CD14-positive monocyte (primary cell): ENCODE data around the gene ZNF562. TPM values are rescaled to one million over a fixed set of nuclear protein-coding genes. Genes with fewer than 3 reads are reported as not detected.
A peak's percentile ranks its signal among the peaks of the same experiment; 100 is the strongest.
"Not testable (repeated sequence)": the region's sequence is repeated elsewhere in the genome, so short reads cannot be mapped to it uniquely, and the experiment has no call there.

ENCODE experiments used
- DNase-seq, 3 donors: peaks; one replicate each; pipeline ENCODE4 v3.0.0-alpha.2; 2011 to 2022
- H2AFZ ChIP-seq: 2 replicates; pipeline ENCODE4 v1.6.0; 2012; ENCODE audit warnings: mild to moderate bottlenecking, low read depth, low read length, inconsistent platforms; ENCODE audit not compliant: insufficient read depth, poor library complexity, severe bottlenecking
- H3K27ac ChIP-seq, 2 donors: 1 replicate in 1 of 2; 2 replicates in 1 of 2; pipeline ENCODE4 v1.5.1; 2012 to 2013; ENCODE audit warnings: low read length in 2 of 2, control low read depth in 1 of 2, inconsistent platforms in 1 of 2, low read depth in 1 of 2, mild to moderate bottlenecking in 1 of 2
- H3K27me3 ChIP-seq, 2 donors: one replicate each; pipeline versions ENCODE4 v1.6.0 to v1.6.1; 2011 to 2013; ENCODE audit warnings: low read length in 2 of 2; ENCODE audit not compliant: control insufficient read depth in 2 of 2, insufficient read depth in 2 of 2
- H3K36me3 ChIP-seq, 2 donors: replicated peaks in 1 of 2; 1 replicate in 1 of 2; 2 replicates in 1 of 2; pipeline versions ENCODE4 v1.5.1 to v1.6.1; 2012 to 2013; ENCODE audit warnings: low read length in 2 of 2, control low read depth in 1 of 2, inconsistent platforms in 1 of 2, mild to moderate bottlenecking in 1 of 2; ENCODE audit not compliant: insufficient read depth in 2 of 2, control insufficient read depth in 1 of 2
- H3K4me1 ChIP-seq, 2 donors: 1 replicate in 1 of 2; 2 replicates in 1 of 2; pipeline versions ENCODE4 v1.5.1 to v1.6.1; 2012 to 2013; ENCODE audit warnings: low read length in 2 of 2, control low read depth in 1 of 2, inconsistent platforms in 1 of 2, mild to moderate bottlenecking in 1 of 2, moderate library complexity in 1 of 2; ENCODE audit not compliant: insufficient read depth in 2 of 2, control insufficient read depth in 1 of 2
- H3K4me2 ChIP-seq: replicated peaks from 2 replicates; pipeline ENCODE3; 2012; ENCODE audit warnings: low read length, moderate library complexity, mild to moderate bottlenecking; ENCODE audit not compliant: poor library complexity, severe bottlenecking; ENCODE audit errors: extremely low read depth
- H3K4me3 ChIP-seq, 3 experiments: fragments of 200-600 bp in 1 of 3; sonication (generic) in 1 of 3; replicated peaks in 1 of 3; 1 replicate in 2 of 3; 2 replicates in 1 of 3; pipeline ENCODE4 v1.5.1; 2011 to 2013; ENCODE audit warnings: low read length in 3 of 3, mild to moderate bottlenecking in 3 of 3, control low read depth in 2 of 3, low read depth in 2 of 3, inconsistent platforms in 1 of 3, moderate library complexity in 1 of 3
- H3K79me2 ChIP-seq: 2 replicates; pipeline ENCODE4 v1.6.0; 2012; ENCODE audit warnings: mild to moderate bottlenecking, control low read depth, inconsistent platforms, low read length, moderate library complexity; ENCODE audit not compliant: insufficient read depth
- H3K9ac ChIP-seq: 2 replicates; pipeline ENCODE4 v1.6.0; 2017; ENCODE audit warnings: low read length, mild to moderate bottlenecking; ENCODE audit not compliant: insufficient read depth, poor library complexity, severe bottlenecking
- H3K9me3 ChIP-seq, 2 donors: replicated peaks in 1 of 2; 1 replicate in 1 of 2; 2 replicates in 1 of 2; pipeline versions ENCODE4 v1.5.1 to v1.6.1; 2012 to 2013; ENCODE audit warnings: low read length in 2 of 2, control low read depth in 1 of 2; ENCODE audit not compliant: control insufficient read depth in 1 of 2, insufficient read depth in 1 of 2
- H4K20me1 ChIP-seq: 2 replicates; pipeline ENCODE4 v1.6.0; 2012; ENCODE audit warnings: mild to moderate bottlenecking, low read length, control low read depth, moderate library complexity; ENCODE audit not compliant: insufficient read depth
- H3K27ac Mint-ChIP-seq, 7 donors: one replicate each; pipeline ENCODE4 v1.8.0; 2020; ENCODE audit warnings: mild to moderate bottlenecking in 7 of 7, mixed read lengths in 7 of 7, moderate library complexity in 6 of 7, inconsistent platforms in 2 of 7
- H3K27me3 Mint-ChIP-seq, 3 donors: one replicate each; pipeline ENCODE4 v1.8.0; 2021 to 2022; ENCODE audit warnings: low read depth in 3 of 3, mild to moderate bottlenecking in 3 of 3, mixed read lengths in 3 of 3, moderate library complexity in 3 of 3, inconsistent platforms in 1 of 3
- H3K36me3 Mint-ChIP-seq, 2 donors: one replicate each; pipeline ENCODE4 v1.8.0; 2020; ENCODE audit warnings: mixed read lengths in 2 of 2, inconsistent platforms in 1 of 2, mild to moderate bottlenecking in 1 of 2
- H3K4me1 Mint-ChIP-seq: one replicate; pipeline ENCODE4 v1.8.0; 2020; ENCODE audit warnings: mild to moderate bottlenecking, mixed read lengths
- H3K4me3 Mint-ChIP-seq, 2 donors: one replicate each; pipeline ENCODE4 v1.8.0; 2020; ENCODE audit warnings: mild to moderate bottlenecking in 2 of 2, mixed read lengths in 2 of 2, moderate library complexity in 1 of 2
- H3K9me3 Mint-ChIP-seq, 7 donors: one replicate each; pipeline ENCODE4 v1.8.0; 2020 to 2022; ENCODE audit warnings: mixed read lengths in 7 of 7, mild to moderate bottlenecking in 6 of 7, moderate library complexity in 6 of 7, inconsistent platforms in 2 of 7
- CTCF ChIP-seq: fragments of 200-600 bp; IDR thresholded peaks from one replicate; pipeline ENCODE4 v1.8.0; 2022; ENCODE audit warnings: antibody characterized with exemption, mild to moderate bottlenecking
- WGBS: methylation state at CpG from one replicate; pipeline ENCODE4 v1.1.5; 2013; ENCODE audit warnings: missing lambda C conversion rate; ENCODE audit not compliant: insufficient coverage; 5-methylcytosine and 5-hydroxymethylcytosine counted together
- intact Hi-C, 2 donors: fragments of 100-400 bp; cut with micrococcal nuclease; formaldehyde crosslinking; loops; one replicate each; pipeline versions ENCODE4 v1.15.0 to v1.15.1; 2023
- polyA plus RNA-seq, 3 donors: library from polyadenylated mRNA; depleted of rRNA in 1 of 3; unstranded in 2 of 3; stranded (reverse) in 1 of 3; fragments of 300-500 nt in 2 of 3; fragments of >200 nt in 1 of 3; fragmentation: Illumina TruSeq in 2 of 3; gene quantifications; 1 replicate in 2 of 3; 2 replicates in 1 of 3; pipeline ENCODE4 v1.2.3, GENCODE V29; 2012 to 2021

The ZNF562 gene
- polyA plus RNA-seq, 3 donors: 3.3 to 7.9 (median 5.1) TPM

GRCh38 chr19:9658769-9659168 lies 16.1 kb downstream of the ZNF562 start:
- intact Hi-C loops: no loop called here
- peaks cover 42 to 67% of the 10 kb centered on the region in 2 donors for H3K36me3 ChIP-seq
- H3K36me3 Mint-ChIP-seq: peaks cover 55 to 66% of the 10 kb centered on the region in 2 donors

GRCh38 chr19:9653066-9653555 lies 21.8 kb downstream of the ZNF562 start:
- H4K20me1 ChIP-seq, H3K9ac ChIP-seq, H3K4me2 ChIP-seq, H3K27ac Mint-ChIP-seq, H3K4me1 Mint-ChIP-seq, H3K4me3 Mint-ChIP-seq, H2AFZ ChIP-seq, H3K27me3 Mint-ChIP-seq, H3K27me3 ChIP-seq, intact Hi-C loops, H3K27ac ChIP-seq, H3K4me1 ChIP-seq, DNase-seq: not testable (repeated sequence)
- peaks cover 61 to 100% of the 10 kb centered on the region in 2 donors for H3K36me3 ChIP-seq
- H3K4me3 ChIP-seq: peak overlapping the region in 1 of 3 experiments; percentile 20
- WGBS: no CpG with 5 or more reads among the region's 5 CpGs
- peaks cover 42% of the 10 kb centered on the region for H3K79me2 ChIP-seq
- H3K36me3 Mint-ChIP-seq: peaks cover 86 to 95% of the 10 kb centered on the region in 2 donors
- H3K9me3 Mint-ChIP-seq: peaks cover 19 to 53% (median 38%) of the 10 kb centered on the region in 7 donors
- peaks cover 38 to 49% of the 10 kb centered on the region in 2 donors for H3K9me3 ChIP-seq

More at GRCh38 chr19:9658769-9659168, 16.1 kb downstream of the ZNF562 start:
- peaks cover 0 to 33% (median 22%) of the 10 kb centered on the region in 7 donors for H3K9me3 Mint-ChIP-seq
- no peaks in the 10 kb centered on the region for H3K27me3 Mint-ChIP-seq
- no peak for DNase-seq
- no peak overlapping the region for H3K4me3 Mint-ChIP-seq
- Histone ChIP-seq H3K4me1 (no peaks in the 10 kb centered on the region), H2AFZ (no peak overlapping the region), H3K4me2 (no peak overlapping the region), H3K27me3 (no peaks in the 10 kb centered on the region), H3K79me2 (peaks cover 70% of the 10 kb centered on the region), H4K20me1 (peaks cover 31% of the 10 kb centered on the region), H3K9me3 (peaks cover 23 to 29% of the 10 kb centered on the region in 2 donors), H3K9ac (no peak overlapping the region), H3K4me3 (no peak overlapping the region), H3K27ac (no peak overlapping the region)
- TF ChIP-seq CTCF: no peak
- no peak overlapping the region for H3K27ac Mint-ChIP-seq
- no CpG with 5 or more reads among the region's 2 CpGs for WGBS
- peaks cover 4% of the 10 kb centered on the region for H3K4me1 Mint-ChIP-seq

GRCh38 chr19:9651464-9651863 lies 23.4 kb downstream of the ZNF562 start:
- H3K4me1 Mint-ChIP-seq, H3K27ac ChIP-seq, H3K4me3 ChIP-seq, H3K4me3 Mint-ChIP-seq, H3K27me3 Mint-ChIP-seq, intact Hi-C loops, DNase-seq, H3K27me3 ChIP-seq, H3K9ac ChIP-seq, H3K4me2 ChIP-seq, H3K4me1 ChIP-seq, H3K27ac Mint-ChIP-seq, H2AFZ ChIP-seq: not testable (repeated sequence)
- 100% methylated on average over 3 of the region's 3 CpGs for WGBS
- Histone ChIP-seq H3K36me3 (peaks cover 59 to 91% of the 10 kb centered on the region in 2 donors), H4K20me1 (peaks cover 13% of the 10 kb centered on the region), H3K9me3 (peaks cover 38 to 49% of the 10 kb centered on the region in 2 donors), H3K79me2 (peaks cover 39% of the 10 kb centered on the region)
- Mint-ChIP-seq H3K9me3 (peaks cover 19 to 42% (median 36%) of the 10 kb centered on the region in 7 donors), H3K36me3 (peaks cover 73 to 87% of the 10 kb centered on the region in 2 donors)
